ENCODE data around the gene IKZF2. TPM values are rescaled to one million over a fixed set of nuclear protein-coding genes. Genes with fewer than 3 reads are reported as not detected.

IKZF2 gene
- total RNA-seq, 1 donor from 2014 or later = 16.4 TPM

GRCh38 chr2:212949786-212950185 is 201.6 kb downstream of the IKZF2 start:
- intact Hi-C loops (cut with DNase I) = no loop called here
- H3K36me3 ChIP-seq = no peaks in the 10 kb centered on the region
- DNase-seq = no peak
- ATAC-seq = no peak
- no peak overlapping the region for H3K27ac ChIP-seq
- no peak for TF ChIP-seq CTCF (IDR thresholded peaks at IDR 0.05)
- no peaks in the 10 kb centered on the region for H3K27me3 ChIP-seq
- no peak overlapping the region for H3K4me3 ChIP-seq
- H3K9me3 ChIP-seq = no peaks in the 10 kb centered on the region
- no peaks in the 10 kb centered on the region for H3K4me1 ChIP-seq

Other genes starting within 250 kb of the IKZF2 start
- gene SPAG16, start 132.9 kb upstream of the IKZF2 start, total RNA-seq = 11.6 TPM

Data from upper lobe of right lung (tissue), 1 donor.